OCI-LY3 (cell line): ENCODE measurements around the gene IL1RAPL1.

Experiments used
- CTCF ChIP-seq: fragments of 200-600, 300-600 bp; sonication (generic); IDR thresholded peaks from 2 replicates; pipeline ENCODE4 v1.5.1; 2014; ENCODE audit warnings: antibody characterized with exemption, low read length, low read depth
- EZH2phosphoT487 ChIP-seq: fragments of 200-600 bp; shearing (Covaris generic); IDR thresholded peaks from 2 replicates; pipeline ENCODE4 v1.6.1; 2018; ENCODE audit warnings: antibody characterized with exemption, mixed run types, low read depth

- TF ChIP-seq CTCF (no peak), EZH2phosphoT487 (no peak)
These were observed 561.3 kb downstream of the IL1RAPL1 start for GRCh38 chrX:29148511-29148910.
